ENCODE data around the gene ZNF444.

The ZNF444 gene

DNA sequence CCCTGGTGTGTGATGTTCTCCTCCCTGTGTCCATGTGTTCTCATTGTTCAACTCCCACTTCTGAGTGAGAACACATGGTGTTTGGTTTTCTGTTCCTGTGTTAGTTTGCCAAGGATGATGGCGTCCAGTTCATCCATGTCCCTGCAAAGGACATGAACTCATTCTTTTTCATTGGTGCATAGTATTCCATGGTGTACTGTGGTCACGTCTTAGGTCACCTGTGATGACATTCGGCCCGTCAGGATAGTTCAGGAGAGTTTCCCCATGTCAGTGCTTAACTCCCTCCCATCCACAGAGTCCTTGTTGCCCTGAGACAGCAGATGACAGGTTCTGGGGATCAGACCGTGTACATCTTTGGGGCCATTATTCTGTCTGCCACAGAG is 8.6 kb downstream of the ZNF444 start:
- Histone ChIP-seq H3K36me3 (ENCODE audit: control insufficient read depth, insufficient read depth, low read length, severe bottlenecking) (peaks cover 2% of the 10 kb centered on the region), H3K9me3 (ENCODE audit: control insufficient read depth, low read length) (no peaks in the 10 kb centered on the region), H3K27me3 (replicated peaks; ENCODE audit: control insufficient read depth, insufficient read depth, low read length) (no peaks in the 10 kb centered on the region), H3K9ac (ENCODE audit: low read length) (no peak overlapping the region), H3K4me3 (ENCODE audit: low read length) (no peak overlapping the region), H3K4me1 (ENCODE audit: control insufficient read depth, insufficient read depth, low read length) (no peaks in the 10 kb centered on the region)
- no peak for DNase-seq (ENCODE audit: low read depth)

GRCh38 chr19:56150358-56150757 is 9.3 kb downstream of the ZNF444 start:
- peaks cover 9% of the 10 kb centered on the region for H3K36me3 ChIP-seq (ENCODE audit: control insufficient read depth, insufficient read depth, low read length, severe bottlenecking)

GRCh38 chr19:56152644-56153043 is 11.6 kb downstream of the ZNF444 start:
- H3K4me3 ChIP-seq (ENCODE audit: low read length): no peak overlapping the region

More at GRCh38 chr19:56150358-56150757, 9.3 kb downstream of the ZNF444 start:
- DNase-seq (ENCODE audit: low read depth): no peak
- no peak overlapping the region for H3K9ac ChIP-seq (ENCODE audit: low read length)
- no peaks in the 10 kb centered on the region for H3K27me3 ChIP-seq (replicated peaks; ENCODE audit: control insufficient read depth, insufficient read depth, low read length)
- no peaks in the 10 kb centered on the region for H3K4me1 ChIP-seq (ENCODE audit: control insufficient read depth, insufficient read depth, low read length)
- H3K4me3 ChIP-seq (ENCODE audit: low read length): no peak overlapping the region
- no peaks in the 10 kb centered on the region for H3K9me3 ChIP-seq (ENCODE audit: control insufficient read depth, low read length)

GRCh38 chr19:56153507-56153906 is 12.4 kb downstream of the ZNF444 start:
- no peak overlapping the region for H3K9ac ChIP-seq (ENCODE audit: low read length)
- H3K36me3 ChIP-seq (ENCODE audit: control insufficient read depth, insufficient read depth, low read length, severe bottlenecking): peaks cover 17% of the 10 kb centered on the region
- no peak overlapping the region for H3K4me3 ChIP-seq (ENCODE audit: low read length)
- H3K9me3 ChIP-seq (ENCODE audit: control insufficient read depth, low read length): no peaks in the 10 kb centered on the region
- no peaks in the 10 kb centered on the region for H3K4me1 ChIP-seq (ENCODE audit: control insufficient read depth, insufficient read depth, low read length)
- DNase-seq (ENCODE audit: low read depth): no peak
- H3K27me3 ChIP-seq (replicated peaks; ENCODE audit: control insufficient read depth, insufficient read depth, low read length): no peaks in the 10 kb centered on the region

More at GRCh38 chr19:56152644-56153043, 11.6 kb downstream of the ZNF444 start:
- Histone ChIP-seq H3K9ac (ENCODE audit: low read length) (no peak overlapping the region), H3K4me1 (ENCODE audit: control insufficient read depth, insufficient read depth, low read length) (no peaks in the 10 kb centered on the region), H3K27me3 (replicated peaks; ENCODE audit: control insufficient read depth, insufficient read depth, low read length) (no peaks in the 10 kb centered on the region), H3K9me3 (ENCODE audit: control insufficient read depth, low read length) (no peaks in the 10 kb centered on the region), H3K36me3 (ENCODE audit: control insufficient read depth, insufficient read depth, low read length, severe bottlenecking) (peaks cover 17% of the 10 kb centered on the region)
- DNase-seq (ENCODE audit: low read depth): no peak

GRCh38 chr19:56155124-56155687 is 14.1 kb downstream of the ZNF444 start:
- Histone ChIP-seq H3K9ac (ENCODE audit: low read length) (no peak overlapping the region), H3K36me3 (ENCODE audit: control insufficient read depth, insufficient read depth, low read length, severe bottlenecking) (peaks cover 30% of the 10 kb centered on the region), H3K4me1 (ENCODE audit: control insufficient read depth, insufficient read depth, low read length) (no peaks in the 10 kb centered on the region), H3K9me3 (ENCODE audit: control insufficient read depth, low read length) (no peaks in the 10 kb centered on the region), H3K27me3 (replicated peaks; ENCODE audit: control insufficient read depth, insufficient read depth, low read length) (no peaks in the 10 kb centered on the region), H3K4me3 (ENCODE audit: low read length) (no peak overlapping the region)
- DNase-seq (ENCODE audit: low read depth): no peak

- Histone ChIP-seq H3K9ac (ENCODE audit: low read length) (no peak overlapping the region), H3K27me3 (replicated peaks; ENCODE audit: control insufficient read depth, insufficient read depth, low read length) (no peaks in the 10 kb centered on the region), H3K4me3 (ENCODE audit: low read length) (no peak overlapping the region), H3K36me3 (ENCODE audit: control insufficient read depth, insufficient read depth, low read length, severe bottlenecking) (peaks cover 39% of the 10 kb centered on the region), H3K4me1 (ENCODE audit: control insufficient read depth, insufficient read depth, low read length) (no peaks in the 10 kb centered on the region), H3K9me3 (ENCODE audit: control insufficient read depth, low read length) (no peaks in the 10 kb centered on the region)
- no peak for DNase-seq (ENCODE audit: low read depth)
These were observed 15.7 kb downstream of the ZNF444 start for GRCh38 chr19:56156768-56157167.

GRCh38 chr19:56158170-56158757 is 17.2 kb downstream of the ZNF444 start:
- DNase-seq (ENCODE audit: low read depth): no peak
- H3K36me3 ChIP-seq (ENCODE audit: control insufficient read depth, insufficient read depth, low read length, severe bottlenecking): peaks cover 39% of the 10 kb centered on the region

DNA sequence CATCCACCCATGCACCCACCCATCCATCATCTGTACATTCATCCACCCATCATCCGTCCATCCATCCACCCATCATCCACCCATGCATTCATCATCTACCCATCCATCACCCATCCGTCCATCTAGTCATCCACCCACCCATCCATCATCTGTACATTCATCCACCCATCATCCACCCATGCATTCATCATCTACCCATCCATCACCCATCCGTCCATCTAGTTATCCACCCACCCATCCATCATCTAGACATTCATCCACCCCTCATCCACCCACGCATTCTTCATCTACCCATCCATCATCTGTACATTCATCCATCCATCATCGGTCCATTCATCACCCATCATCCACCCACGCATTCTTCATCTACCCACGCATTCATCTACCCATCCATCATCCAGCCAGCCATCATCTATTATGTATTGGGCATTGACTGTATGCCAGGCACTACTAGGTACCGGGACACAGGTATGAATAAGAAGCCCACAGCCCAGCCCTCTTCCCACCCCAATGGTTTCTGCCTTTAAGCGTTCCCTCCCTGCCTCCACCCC is 18.0 kb downstream of the ZNF444 start:
- H3K9ac ChIP-seq (ENCODE audit: low read length): no peak overlapping the region

More at GRCh38 chr19:56158170-56158757, 17.2 kb downstream of the ZNF444 start:
- Histone ChIP-seq H3K9me3 (ENCODE audit: control insufficient read depth, low read length) (no peaks in the 10 kb centered on the region), H3K4me1 (ENCODE audit: control insufficient read depth, insufficient read depth, low read length) (no peaks in the 10 kb centered on the region), H3K4me3 (ENCODE audit: low read length) (no peak overlapping the region), H3K27me3 (replicated peaks; ENCODE audit: control insufficient read depth, insufficient read depth, low read length) (no peaks in the 10 kb centered on the region), H3K9ac (ENCODE audit: low read length) (no peak overlapping the region)

GRCh38 chr19:56159622-56160271 is 18.7 kb downstream of the ZNF444 start:
- Histone ChIP-seq H3K4me3 (ENCODE audit: low read length) (no peak overlapping the region), H3K36me3 (ENCODE audit: control insufficient read depth, insufficient read depth, low read length, severe bottlenecking) (peaks cover 36% of the 10 kb centered on the region), H3K9me3 (ENCODE audit: control insufficient read depth, low read length) (no peaks in the 10 kb centered on the region), H3K4me1 (ENCODE audit: control insufficient read depth, insufficient read depth, low read length) (no peaks in the 10 kb centered on the region), H3K27me3 (replicated peaks; ENCODE audit: control insufficient read depth, insufficient read depth, low read length) (no peaks in the 10 kb centered on the region), H3K9ac (ENCODE audit: low read length) (no peak overlapping the region)
- DNase-seq (ENCODE audit: low read depth): no peak

More for the DNA sequence above, 18.0 kb downstream of the ZNF444 start:
- no peak overlapping the region for H3K4me3 ChIP-seq (ENCODE audit: low read length)
- H3K27me3 ChIP-seq (replicated peaks; ENCODE audit: control insufficient read depth, insufficient read depth, low read length): no peaks in the 10 kb centered on the region
- DNase-seq (ENCODE audit: low read depth): no peak
- H3K9me3 ChIP-seq (ENCODE audit: control insufficient read depth, low read length): no peaks in the 10 kb centered on the region
- no peaks in the 10 kb centered on the region for H3K4me1 ChIP-seq (ENCODE audit: control insufficient read depth, insufficient read depth, low read length)
- peaks cover 39% of the 10 kb centered on the region for H3K36me3 ChIP-seq (ENCODE audit: control insufficient read depth, insufficient read depth, low read length, severe bottlenecking)

DNA sequence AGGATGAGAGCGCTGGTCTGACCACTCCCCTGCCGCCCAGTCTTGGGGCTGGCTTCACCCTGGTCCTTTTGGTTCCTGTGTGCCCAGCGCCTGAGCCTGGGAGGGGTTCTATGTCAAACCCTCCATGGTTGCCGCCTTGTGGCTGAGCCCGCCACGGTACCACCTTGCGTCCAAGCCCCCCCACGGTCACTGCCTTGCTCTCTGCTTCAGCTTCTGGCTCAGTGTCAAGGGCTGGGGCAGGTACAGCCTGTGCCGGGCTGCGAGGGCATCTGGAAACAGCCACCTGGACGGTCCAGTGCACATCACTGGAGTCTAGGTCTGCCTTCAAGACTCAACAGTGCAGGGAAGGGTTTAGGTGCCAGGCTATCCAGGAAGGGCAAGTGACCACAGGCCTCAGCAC is 20.4 kb downstream of the ZNF444 start:
- Histone ChIP-seq H3K4me1 (ENCODE audit: control insufficient read depth, insufficient read depth, low read length) (no peaks in the 10 kb centered on the region), H3K4me3 (ENCODE audit: low read length) (no peak overlapping the region), H3K9ac (ENCODE audit: low read length) (no peak overlapping the region), H3K9me3 (ENCODE audit: control insufficient read depth, low read length) (no peaks in the 10 kb centered on the region), H3K36me3 (ENCODE audit: control insufficient read depth, insufficient read depth, low read length, severe bottlenecking) (peaks cover 22% of the 10 kb centered on the region), H3K27me3 (replicated peaks; ENCODE audit: control insufficient read depth, insufficient read depth, low read length) (no peaks in the 10 kb centered on the region)
- DNase-seq (ENCODE audit: low read depth): no peak

- no peak overlapping the region for H3K9ac ChIP-seq (ENCODE audit: low read length)
- DNase-seq (ENCODE audit: low read depth): no peak
- H3K36me3 ChIP-seq (ENCODE audit: control insufficient read depth, insufficient read depth, low read length, severe bottlenecking): peaks cover 22% of the 10 kb centered on the region
- H3K4me1 ChIP-seq (ENCODE audit: control insufficient read depth, insufficient read depth, low read length): no peaks in the 10 kb centered on the region
- H3K27me3 ChIP-seq (replicated peaks; ENCODE audit: control insufficient read depth, insufficient read depth, low read length): no peaks in the 10 kb centered on the region
- H3K9me3 ChIP-seq (ENCODE audit: control insufficient read depth, low read length): no peaks in the 10 kb centered on the region
- H3K4me3 ChIP-seq (ENCODE audit: low read length): no peak overlapping the region
These were observed 21.2 kb downstream of the ZNF444 start for GRCh38 chr19:56162258-56162657.

Measured in adipocyte (in vitro differentiated cells).